KMS-11 (cell line): ENCODE results near the gene SEMA4C.

Experiments used
- H2AFZ ChIP-seq: fragments of 200-600 bp; sonication (generic); 2 replicates; pipeline ENCODE4 v1.6.1; 2016; ENCODE audit warnings: antibody characterized with exemption, mixed run types, low read depth
- H3K27ac ChIP-seq: fragments of 200-600 bp; sonication (generic); 2 replicates; pipeline ENCODE4 v1.6.1; 2016; ENCODE audit warnings: mild to moderate bottlenecking, mixed run types
- H3K27me3 ChIP-seq: fragments of 200-600 bp; sonication (generic); 2 replicates; pipeline ENCODE4 v1.6.1; 2017; ENCODE audit warnings: mild to moderate bottlenecking, low read depth, mixed run types, moderate library complexity; ENCODE audit not compliant: insufficient read depth
- H3K36me3 ChIP-seq: fragments of 200-600 bp; sonication (generic); 2 replicates; pipeline ENCODE4 v1.6.1; 2017; ENCODE audit warnings: mild to moderate bottlenecking, mixed run types; ENCODE audit not compliant: insufficient read depth
- H3K4me1 ChIP-seq: fragments of 200-600 bp; sonication (generic); 2 replicates; pipeline ENCODE4 v1.6.1; 2016; ENCODE audit warnings: mild to moderate bottlenecking, low read depth, mixed run types; ENCODE audit not compliant: poor library complexity, severe bottlenecking
- H3K4me2 ChIP-seq: fragments of 200-600 bp; sonication (generic); 2 replicates; pipeline ENCODE4 v1.7.0; 2016; ENCODE audit warnings: mild to moderate bottlenecking, mixed run types
- H3K4me3 ChIP-seq: fragments of 200-600 bp; sonication (generic); IDR thresholded peaks from 2 replicates; pipeline ENCODE4 v1.6.1; 2017; ENCODE audit warnings: low read depth, low read length, mixed read lengths; ENCODE audit not compliant: insufficient read depth
- H3K79me2 ChIP-seq: fragments of 200-600 bp; sonication (generic); 2 replicates; pipeline ENCODE4 v1.6.1; 2016; ENCODE audit warnings: low read depth, mixed run types; ENCODE audit not compliant: insufficient read depth
- H3K9ac ChIP-seq: fragments of 200-600 bp; sonication (generic); 2 replicates; pipeline ENCODE4 v1.6.1; 2016; ENCODE audit warnings: mild to moderate bottlenecking, mixed run types
- H4K20me1 ChIP-seq: fragments of 200-600 bp; sonication (generic); 2 replicates; pipeline ENCODE4 v1.6.1; 2016; ENCODE audit warnings: mild to moderate bottlenecking, mixed run types; ENCODE audit not compliant: insufficient read depth
- TF ChIP-seq, protein P1 (sequence below): fragments of 200-600 bp; sonication (generic); conservative IDR thresholded peaks from 2 replicates; pipeline ENCODE4 v1.6.1; 2017; ENCODE audit warnings: low read depth, mild to moderate bottlenecking, antibody characterized with exemption, low read length, moderate library complexity, mixed read lengths

SEMA4C gene

DNA sequence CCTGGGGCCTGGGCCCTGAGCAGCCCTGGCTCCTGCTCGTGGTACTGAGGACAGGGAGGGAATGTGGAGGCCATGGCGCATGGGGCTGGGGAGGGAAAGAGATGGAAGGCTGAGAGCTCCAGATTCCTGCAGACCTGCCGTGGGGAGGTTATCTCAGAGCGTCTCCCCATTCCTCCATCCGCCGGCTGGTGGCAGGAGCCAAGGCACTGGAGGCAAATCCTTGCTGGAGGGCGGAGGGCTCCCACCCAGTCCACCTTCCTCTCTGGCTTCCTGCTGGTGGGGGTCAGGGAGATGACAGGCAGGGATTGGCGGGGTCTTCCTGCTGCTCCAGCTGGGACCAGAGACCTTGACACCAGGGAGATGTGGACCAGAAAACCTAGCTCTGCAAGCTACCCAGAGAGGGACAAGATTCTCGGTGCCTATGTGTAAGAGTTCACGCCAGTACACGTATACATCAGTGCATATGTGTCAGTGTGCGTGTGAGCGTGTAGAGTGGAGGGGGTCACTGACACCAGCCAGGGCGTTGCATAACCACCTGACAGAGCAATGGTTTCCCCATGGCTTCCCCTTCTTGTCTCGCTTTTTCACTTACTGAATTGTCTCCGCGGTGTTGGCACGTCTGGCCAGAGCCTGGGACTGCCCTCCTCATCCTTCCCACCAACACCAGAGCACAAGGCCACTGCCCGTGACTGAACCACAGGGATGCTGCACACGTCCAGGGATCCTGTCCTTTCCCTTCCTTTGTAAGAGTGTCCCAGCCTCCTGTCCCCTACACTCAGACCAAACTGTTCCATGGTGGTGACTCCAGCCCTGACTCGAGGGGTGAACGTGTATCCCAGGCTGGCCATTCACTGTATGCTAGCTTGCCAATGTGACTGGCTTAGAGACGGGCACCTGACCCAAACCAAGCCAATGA is 15.8 kb upstream of the SEMA4C start:
- TF ChIP-seq, protein P1, sequence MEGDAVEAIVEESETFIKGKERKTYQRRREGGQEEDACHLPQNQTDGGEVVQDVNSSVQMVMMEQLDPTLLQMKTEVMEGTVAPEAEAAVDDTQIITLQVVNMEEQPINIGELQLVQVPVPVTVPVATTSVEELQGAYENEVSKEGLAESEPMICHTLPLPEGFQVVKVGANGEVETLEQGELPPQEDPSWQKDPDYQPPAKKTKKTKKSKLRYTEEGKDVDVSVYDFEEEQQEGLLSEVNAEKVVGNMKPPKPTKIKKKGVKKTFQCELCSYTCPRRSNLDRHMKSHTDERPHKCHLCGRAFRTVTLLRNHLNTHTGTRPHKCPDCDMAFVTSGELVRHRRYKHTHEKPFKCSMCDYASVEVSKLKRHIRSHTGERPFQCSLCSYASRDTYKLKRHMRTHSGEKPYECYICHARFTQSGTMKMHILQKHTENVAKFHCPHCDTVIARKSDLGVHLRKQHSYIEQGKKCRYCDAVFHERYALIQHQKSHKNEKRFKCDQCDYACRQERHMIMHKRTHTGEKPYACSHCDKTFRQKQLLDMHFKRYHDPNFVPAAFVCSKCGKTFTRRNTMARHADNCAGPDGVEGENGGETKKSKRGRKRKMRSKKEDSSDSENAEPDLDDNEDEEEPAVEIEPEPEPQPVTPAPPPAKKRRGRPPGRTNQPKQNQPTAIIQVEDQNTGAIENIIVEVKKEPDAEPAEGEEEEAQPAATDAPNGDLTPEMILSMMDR = no peak
- Histone ChIP-seq H3K9ac (no peak overlapping the region), H3K79me2 (no peaks in the 10 kb centered on the region), H3K27me3 (no peaks in the 10 kb centered on the region), H4K20me1 (no peaks in the 10 kb centered on the region), H3K4me2 (no peak overlapping the region), H2AFZ (no peak overlapping the region), H3K36me3 (no peaks in the 10 kb centered on the region), H3K4me3 (no peak overlapping the region), H3K27ac (no peak overlapping the region), H3K4me1 (no peaks in the 10 kb centered on the region)

DNA sequence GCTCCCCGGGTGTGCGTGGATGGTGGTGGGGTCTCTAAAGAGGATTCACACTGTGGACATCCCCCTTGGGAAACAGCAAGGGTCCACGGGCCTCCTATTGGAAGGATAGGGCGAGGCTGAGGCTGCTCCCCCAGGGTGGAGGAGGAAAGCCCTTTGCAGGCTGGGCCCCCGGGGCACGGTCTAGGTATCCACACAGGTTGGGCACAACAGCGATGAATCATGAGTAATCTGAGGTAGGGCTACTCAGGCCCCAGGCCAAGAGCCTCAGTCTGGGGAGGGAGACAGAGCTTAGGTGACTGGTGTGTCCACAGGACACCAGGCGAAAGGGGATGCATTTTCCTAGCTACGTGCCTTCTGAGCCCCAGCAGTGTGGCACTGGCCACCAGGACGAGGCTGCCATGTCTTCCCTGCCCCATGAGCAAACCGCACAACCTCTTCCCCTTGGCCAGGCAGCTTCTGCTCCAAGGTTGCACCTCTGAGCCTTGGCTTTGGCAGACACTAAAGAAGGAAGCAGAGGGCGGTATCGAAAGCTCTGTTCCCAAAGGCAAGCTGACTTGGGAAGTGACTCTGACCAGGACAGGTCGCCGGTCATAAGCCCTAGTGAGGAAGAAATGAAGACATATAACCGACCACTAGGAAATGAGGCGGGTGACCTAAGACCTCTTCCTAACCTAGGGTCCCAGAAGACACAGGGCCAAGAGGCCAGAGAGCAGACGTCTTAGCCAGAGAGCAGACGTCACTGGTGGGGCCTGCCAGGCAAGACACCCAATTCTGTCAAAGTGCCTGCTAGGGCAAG is 14.6 kb upstream of the SEMA4C start:
- H3K4me3 ChIP-seq = no peak overlapping the region
- H3K4me1 ChIP-seq = no peaks in the 10 kb centered on the region
- H3K27ac ChIP-seq = no peak overlapping the region
- H3K4me2 ChIP-seq = no peak overlapping the region
- H3K79me2 ChIP-seq = no peaks in the 10 kb centered on the region
- TF ChIP-seq, protein P1 = no peak
- no peak overlapping the region for H2AFZ ChIP-seq
- H3K36me3 ChIP-seq = no peaks in the 10 kb centered on the region
- H3K27me3 ChIP-seq = no peaks in the 10 kb centered on the region
- no peak overlapping the region for H3K9ac ChIP-seq
- H4K20me1 ChIP-seq = no peaks in the 10 kb centered on the region

- Histone ChIP-seq H3K4me3 (no peak overlapping the region), H4K20me1 (no peaks in the 10 kb centered on the region), H2AFZ (no peak overlapping the region), H3K9ac (no peak overlapping the region), H3K4me2 (no peak overlapping the region), H3K27ac (no peak overlapping the region), H3K79me2 (no peaks in the 10 kb centered on the region), H3K36me3 (no peaks in the 10 kb centered on the region), H3K4me1 (no peaks in the 10 kb centered on the region), H3K27me3 (no peaks in the 10 kb centered on the region)
- TF ChIP-seq, protein P1 = no peak
These were observed 13.4 kb upstream of the SEMA4C start for GRCh38 chr2:96883306-96883705.

DNA sequence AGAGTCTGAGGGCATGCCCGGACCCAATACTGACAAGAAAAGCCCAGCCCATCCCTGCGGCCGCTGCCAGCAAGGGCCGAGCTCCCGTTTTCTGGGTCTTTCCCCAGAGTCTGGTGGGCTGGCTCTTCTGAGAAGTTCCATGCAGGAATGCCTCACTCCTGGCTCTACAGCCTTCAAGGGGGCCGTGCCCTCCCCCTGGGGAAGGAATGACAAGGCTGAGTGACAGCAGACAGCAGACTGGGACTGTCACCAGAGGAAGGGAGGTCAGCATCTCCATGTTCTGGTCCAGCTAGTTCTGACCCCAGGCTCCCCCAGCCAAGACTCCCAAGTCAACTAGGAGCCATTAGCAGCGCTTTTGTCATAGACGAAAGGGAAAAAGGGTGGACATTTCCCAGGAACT is 13.0 kb upstream of the SEMA4C start:
- Histone ChIP-seq H3K79me2 (no peaks in the 10 kb centered on the region), H3K27ac (no peak overlapping the region), H3K4me1 (no peaks in the 10 kb centered on the region), H3K4me2 (no peak overlapping the region), H3K9ac (no peak overlapping the region), H4K20me1 (no peaks in the 10 kb centered on the region), H3K4me3 (no peak overlapping the region), H2AFZ (no peak overlapping the region), H3K36me3 (no peaks in the 10 kb centered on the region), H3K27me3 (no peaks in the 10 kb centered on the region)
- TF ChIP-seq, protein P1 = no peak
